ENCODE measurements around the gene KRT3.

KRT3 gene

GRCh38 chr12:52788192-52788875 is 7.6 kb downstream of the KRT3 start:
- H3K4me1 ChIP-seq (ENCODE audit: control insufficient read depth, insufficient read depth, low read length) = no peaks in the 10 kb centered on the region
- H3K4me3 ChIP-seq (ENCODE audit: low read length) = no peak overlapping the region
- peaks cover 3% of the 10 kb centered on the region for H3K27me3 ChIP-seq (ENCODE audit: control insufficient read depth, insufficient read depth, low read length)
- H3K36me3 ChIP-seq (ENCODE audit: control insufficient read depth, insufficient read depth, low read length) = no peaks in the 10 kb centered on the region
- H3K9ac ChIP-seq (ENCODE audit: low read length) = no peak overlapping the region
- no peak overlapping the region for H3K27ac ChIP-seq (ENCODE audit: low read depth, low read length)

GRCh38 chr12:52787324-52788191 is 8.4 kb downstream of the KRT3 start:
- H3K36me3 ChIP-seq (ENCODE audit: control insufficient read depth, insufficient read depth, low read length) = no peaks in the 10 kb centered on the region
- H3K9ac ChIP-seq (ENCODE audit: low read length) = no peak overlapping the region
- H3K27me3 ChIP-seq (ENCODE audit: control insufficient read depth, insufficient read depth, low read length) = peaks cover 3% of the 10 kb centered on the region
- no peak overlapping the region for H3K27ac ChIP-seq (ENCODE audit: low read depth, low read length)
- H3K4me1 ChIP-seq (ENCODE audit: control insufficient read depth, insufficient read depth, low read length) = no peaks in the 10 kb centered on the region
- H3K4me3 ChIP-seq (ENCODE audit: low read length) = no peak overlapping the region

GRCh38 chr12:52784909-52785308 is 11.0 kb downstream of the KRT3 start:
- Histone ChIP-seq H3K4me1 (ENCODE audit: control insufficient read depth, insufficient read depth, low read length) (no peaks in the 10 kb centered on the region), H3K27ac (ENCODE audit: low read depth, low read length) (no peak overlapping the region), H3K9ac (ENCODE audit: low read length) (no peak overlapping the region), H3K4me3 (ENCODE audit: low read length) (no peak overlapping the region), H3K27me3 (ENCODE audit: control insufficient read depth, insufficient read depth, low read length) (peaks cover 3% of the 10 kb centered on the region), H3K36me3 (ENCODE audit: control insufficient read depth, insufficient read depth, low read length) (no peaks in the 10 kb centered on the region)

DNA sequence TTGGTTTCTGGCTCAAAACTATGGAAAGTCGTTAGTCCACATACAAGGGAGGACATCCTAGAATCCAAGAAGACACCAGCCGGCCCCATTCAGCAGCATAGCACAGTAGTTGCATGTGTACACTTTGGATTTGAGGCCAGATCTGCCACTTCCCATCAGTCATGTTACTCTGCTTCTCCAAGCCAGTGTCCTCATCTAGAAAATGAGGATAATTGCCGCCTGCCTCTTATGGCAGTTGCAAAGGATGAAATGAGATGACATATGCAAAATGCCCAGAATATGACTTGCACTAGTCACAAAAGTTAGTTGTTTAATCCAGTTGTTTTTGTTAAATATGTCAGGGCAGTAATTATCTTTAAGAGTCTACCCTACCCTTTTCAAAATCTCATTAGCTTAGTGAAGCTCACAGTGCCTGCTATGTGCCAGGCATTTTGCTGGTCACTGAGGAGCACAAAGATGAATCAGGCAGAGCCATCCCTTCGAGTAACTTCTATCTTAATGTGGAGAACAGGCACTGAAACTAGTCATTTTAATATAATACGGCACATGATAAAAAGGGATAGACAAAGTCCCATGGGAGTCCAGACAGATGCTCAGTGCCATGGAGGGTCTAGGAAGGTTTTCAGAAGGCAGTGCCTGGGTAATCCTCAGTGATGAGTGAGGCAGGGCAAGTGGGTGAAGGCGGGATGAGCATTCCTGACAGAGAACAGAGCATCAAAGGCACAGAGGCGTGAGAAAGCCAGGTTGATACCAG is 12.2 kb downstream of the KRT3 start:
- no peak overlapping the region for H3K4me3 ChIP-seq (ENCODE audit: low read length)
- H3K9ac ChIP-seq (ENCODE audit: low read length) = no peak overlapping the region
- no peaks in the 10 kb centered on the region for H3K4me1 ChIP-seq (ENCODE audit: control insufficient read depth, insufficient read depth, low read length)
- H3K36me3 ChIP-seq (ENCODE audit: control insufficient read depth, insufficient read depth, low read length) = no peaks in the 10 kb centered on the region
- no peak overlapping the region for H3K27ac ChIP-seq (ENCODE audit: low read depth, low read length)
- H3K27me3 ChIP-seq (ENCODE audit: control insufficient read depth, insufficient read depth, low read length) = no peaks in the 10 kb centered on the region

DNA sequence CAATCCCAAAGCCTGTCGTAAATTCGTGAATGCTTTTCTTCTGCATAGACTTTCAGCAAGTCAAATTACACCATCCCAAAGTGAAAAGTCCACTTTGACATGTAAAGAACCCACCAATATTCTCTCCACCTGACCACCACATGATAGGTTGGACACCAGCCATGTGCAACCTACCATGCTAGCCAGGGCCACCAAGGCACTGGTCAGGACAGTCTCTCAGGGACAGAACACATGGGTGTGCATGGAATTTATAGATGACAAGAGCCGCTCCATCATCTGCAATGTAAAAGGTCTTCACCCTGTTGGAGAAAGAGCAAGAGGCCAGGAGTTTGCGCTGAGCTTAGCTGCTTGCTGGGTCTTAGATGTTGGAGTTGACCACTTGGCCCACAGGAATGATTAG is 13.4 kb downstream of the KRT3 start:
- no peaks in the 10 kb centered on the region for H3K36me3 ChIP-seq (ENCODE audit: control insufficient read depth, insufficient read depth, low read length)
- no peaks in the 10 kb centered on the region for H3K27me3 ChIP-seq (ENCODE audit: control insufficient read depth, insufficient read depth, low read length)
- H3K4me3 ChIP-seq (ENCODE audit: low read length) = no peak overlapping the region
- no peaks in the 10 kb centered on the region for H3K4me1 ChIP-seq (ENCODE audit: control insufficient read depth, insufficient read depth, low read length)
- no peak overlapping the region for H3K27ac ChIP-seq (ENCODE audit: low read depth, low read length)
- no peak overlapping the region for H3K9ac ChIP-seq (ENCODE audit: low read length)

GRCh38 chr12:52781399-52782082 is 14.4 kb downstream of the KRT3 start:
- Histone ChIP-seq H3K9ac (ENCODE audit: low read length) (no peak overlapping the region), H3K4me1 (ENCODE audit: control insufficient read depth, insufficient read depth, low read length) (no peaks in the 10 kb centered on the region), H3K27me3 (ENCODE audit: control insufficient read depth, insufficient read depth, low read length) (no peaks in the 10 kb centered on the region), H3K4me3 (ENCODE audit: low read length) (no peak overlapping the region), H3K36me3 (ENCODE audit: control insufficient read depth, insufficient read depth, low read length) (no peaks in the 10 kb centered on the region), H3K27ac (ENCODE audit: low read depth, low read length) (no peak overlapping the region)

- no peaks in the 10 kb centered on the region for H3K36me3 ChIP-seq (ENCODE audit: control insufficient read depth, insufficient read depth, low read length)
Measured at GRCh38 chr12:52779914-52780313, 16.0 kb downstream of the KRT3 start.

GRCh38 chr12:52778833-52779232 is 17.1 kb downstream of the KRT3 start:
- H3K4me1 ChIP-seq (ENCODE audit: control insufficient read depth, insufficient read depth, low read length) = no peaks in the 10 kb centered on the region
- H3K4me3 ChIP-seq (ENCODE audit: low read length) = no peak overlapping the region
- H3K9ac ChIP-seq (ENCODE audit: low read length) = no peak overlapping the region
- no peaks in the 10 kb centered on the region for H3K36me3 ChIP-seq (ENCODE audit: control insufficient read depth, insufficient read depth, low read length)
- no peaks in the 10 kb centered on the region for H3K27me3 ChIP-seq (ENCODE audit: control insufficient read depth, insufficient read depth, low read length)
- H3K27ac ChIP-seq (ENCODE audit: low read depth, low read length) = no peak overlapping the region

More at GRCh38 chr12:52779914-52780313, 16.0 kb downstream of the KRT3 start:
- no peak overlapping the region for H3K4me3 ChIP-seq (ENCODE audit: low read length)
- no peaks in the 10 kb centered on the region for H3K4me1 ChIP-seq (ENCODE audit: control insufficient read depth, insufficient read depth, low read length)
- H3K27me3 ChIP-seq (ENCODE audit: control insufficient read depth, insufficient read depth, low read length) = no peaks in the 10 kb centered on the region
- no peak overlapping the region for H3K9ac ChIP-seq (ENCODE audit: low read length)
- H3K27ac ChIP-seq (ENCODE audit: low read depth, low read length) = no peak overlapping the region

DNA sequence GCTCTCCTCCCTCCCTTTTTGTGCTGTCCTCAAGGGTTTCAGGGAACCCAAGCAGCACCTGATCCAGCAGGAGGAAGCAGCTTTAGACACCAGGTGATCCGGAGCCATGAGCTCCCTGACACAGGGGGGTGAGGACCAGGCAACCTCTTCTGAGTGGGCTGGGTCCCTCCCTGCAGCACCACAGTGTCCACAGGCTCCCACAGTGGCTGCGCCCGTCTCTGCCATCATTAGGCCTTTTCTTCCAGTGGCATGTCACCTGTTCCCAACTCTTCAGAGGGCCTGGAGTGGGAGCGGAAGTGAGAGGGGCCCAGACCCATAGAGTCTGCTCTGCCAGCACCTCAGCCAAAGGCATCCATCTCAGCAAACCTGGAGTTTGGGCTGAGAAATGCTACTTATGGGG is 18.4 kb downstream of the KRT3 start:
- Histone ChIP-seq H3K27me3 (ENCODE audit: control insufficient read depth, insufficient read depth, low read length) (peaks cover 2% of the 10 kb centered on the region), H3K36me3 (ENCODE audit: control insufficient read depth, insufficient read depth, low read length) (no peaks in the 10 kb centered on the region), H3K27ac (ENCODE audit: low read depth, low read length) (no peak overlapping the region), H3K4me1 (ENCODE audit: control insufficient read depth, insufficient read depth, low read length) (no peaks in the 10 kb centered on the region), H3K9ac (ENCODE audit: low read length) (no peak overlapping the region), H3K4me3 (ENCODE audit: low read length) (no peak overlapping the region)

- no peak within 1 kb of the TSS for H3K9ac ChIP-seq (ENCODE audit: low read length)
- no peak within 1 kb of the TSS for H3K4me3 ChIP-seq (ENCODE audit: low read length)
- no peaks in the 10 kb centered on the region for H3K36me3 ChIP-seq (ENCODE audit: control insufficient read depth, insufficient read depth, low read length)
- no peak within 1 kb of the TSS for H3K27ac ChIP-seq (ENCODE audit: low read depth, low read length)
- H3K27me3 ChIP-seq (ENCODE audit: control insufficient read depth, insufficient read depth, low read length) = peaks cover 3% of the 10 kb centered on the region
- H3K4me1 ChIP-seq (ENCODE audit: control insufficient read depth, insufficient read depth, low read length) = no peaks in the 10 kb centered on the region
Measured at GRCh38 chr12:52776913-52777395, 19.0 kb downstream of the KRT3 start, which contains the start of gene KRT76. TSS of gene KRT76 (minus strand) at chr12:52777345. CDS start at chr12:52777291, 54 bp downstream.

- Histone ChIP-seq H3K27me3 (ENCODE audit: control insufficient read depth, insufficient read depth, low read length) (peaks cover 3% of the 10 kb centered on the region), H3K9ac (ENCODE audit: low read length) (no peak overlapping the region), H3K4me3 (ENCODE audit: low read length) (no peak overlapping the region), H3K36me3 (ENCODE audit: control insufficient read depth, insufficient read depth, low read length) (no peaks in the 10 kb centered on the region), H3K27ac (ENCODE audit: low read depth, low read length) (no peak overlapping the region), H3K4me1 (ENCODE audit: control insufficient read depth, insufficient read depth, low read length) (no peaks in the 10 kb centered on the region)
Measured at GRCh38 chr12:52776435-52776834, 19.5 kb downstream of the KRT3 start.

All from rectal smooth muscle tissue (tissue), 1 donor.